Naive thymus-derived CD4-positive, alpha-beta T cell (primary cell): ENCODE data around the gene BARHL1. TPM values are rescaled to one million over a fixed set of nuclear protein-coding genes. Genes with fewer than 3 reads are reported as not detected.

Experiments used
- ATAC-seq: fragments of 150-1000 bp; cut with Tn5 transposase; 2 replicates; pipeline ENCODE4 v1.10.0; 2021; ENCODE audit warnings: mild to moderate bottlenecking, moderate library complexity
- CTCF ChIA-PET: fragments of 350-600 bp; sonication (Branson Sonifier 250); formaldehyde crosslinking; loops from one replicate; lab custom pipeline; 2021; ENCODE audit warnings: antibody characterized with exemption; lab: Charles Lee
- POLR2A ChIA-PET: fragments of 350-600 bp; sonication (Branson Sonifier 250); formaldehyde crosslinking; loops from one replicate; lab custom pipeline; 2021; ENCODE audit warnings: antibody characterized with exemption, inconsistent platforms; lab: Charles Lee
- DNase-seq, 9 donors: peaks; one replicate each; pipeline versions ENCODE4 v3.0.0 to v3.0.0-alpha.2; 2020 to 2022; ENCODE audit warnings: mixed read lengths in 1 of 9
- H3K27ac ChIP-seq: one replicate; pipeline ENCODE4 v1.7.0; 2013; ENCODE audit warnings: mild to moderate bottlenecking, low read depth, low read length, moderate library complexity
- H3K27me3 ChIP-seq, 2 donors: one replicate each; pipeline ENCODE4 v1.7.0; 2013; ENCODE audit warnings: low read length in 2 of 2, mild to moderate bottlenecking in 2 of 2, moderate library complexity in 2 of 2; ENCODE audit not compliant: control insufficient read depth in 2 of 2, insufficient read depth in 2 of 2
- H3K36me3 ChIP-seq, 3 experiments: 1 replicate in 2 of 3; 2 replicates in 1 of 3; pipeline ENCODE4 v1.7.0; 2013; ENCODE audit warnings: low read length in 3 of 3, mild to moderate bottlenecking in 3 of 3, moderate library complexity in 1 of 3; ENCODE audit not compliant: insufficient read depth in 3 of 3, control insufficient read depth in 2 of 3
- H3K4me1 ChIP-seq, 2 donors: one replicate each; pipeline ENCODE4 v1.7.0; 2013; ENCODE audit warnings: low read length in 2 of 2, mild to moderate bottlenecking in 2 of 2, moderate library complexity in 1 of 2; ENCODE audit not compliant: control insufficient read depth in 2 of 2, insufficient read depth in 2 of 2
- H3K4me3 ChIP-seq: 2 replicates; pipeline ENCODE4 v1.7.0; 2013; ENCODE audit warnings: mild to moderate bottlenecking, low read length
- H3K9me3 ChIP-seq, 3 experiments: 1 replicate in 2 of 3; 2 replicates in 1 of 3; pipeline ENCODE4 v1.7.0; 2013; ENCODE audit warnings: low read length in 3 of 3; ENCODE audit not compliant: control insufficient read depth in 2 of 3
- H3K27ac Mint-ChIP-seq, 9 donors: one replicate each; pipeline ENCODE4 v1.8.0; 2020 to 2022; ENCODE audit warnings: mixed read lengths in 9 of 9, mild to moderate bottlenecking in 8 of 9, moderate library complexity in 5 of 9, inconsistent platforms in 2 of 9
- H3K27me3 Mint-ChIP-seq, 5 donors: one replicate each; pipeline ENCODE4 v1.8.0; 2021 to 2022; ENCODE audit warnings: mixed read lengths in 5 of 5, mild to moderate bottlenecking in 1 of 5
- H3K36me3 Mint-ChIP-seq, 5 donors: one replicate each; pipeline ENCODE4 v1.8.0; 2020 to 2022; ENCODE audit warnings: mixed read lengths in 5 of 5, mild to moderate bottlenecking in 3 of 5, inconsistent platforms in 1 of 5
- H3K4me1 Mint-ChIP-seq, 7 donors: one replicate each; pipeline ENCODE4 v1.8.0; 2020 to 2022; ENCODE audit warnings: mixed read lengths in 7 of 7, mild to moderate bottlenecking in 3 of 7, inconsistent platforms in 1 of 7
- H3K4me3 Mint-ChIP-seq, 10 donors: one replicate each; pipeline ENCODE4 v1.8.0; 2020 to 2022; ENCODE audit warnings: mild to moderate bottlenecking in 10 of 10, mixed read lengths in 10 of 10, moderate library complexity in 6 of 10, inconsistent platforms in 2 of 10
- H3K9me3 Mint-ChIP-seq, 11 donors: one replicate each; pipeline ENCODE4 v1.8.0; 2020 to 2022; ENCODE audit warnings: mixed read lengths in 11 of 11, mild to moderate bottlenecking in 4 of 11, inconsistent platforms in 1 of 11, moderate library complexity in 1 of 11
- intact Hi-C, 2 donors: fragments of 100-400 bp; cut with micrococcal nuclease; formaldehyde crosslinking; loops; one replicate each; pipeline ENCODE4 v1.15.1; 2023
- polyA plus RNA-seq, 2 donors: library from polyadenylated mRNA; unstranded; fragments of 300-500 nt; fragmentation: Illumina TruSeq; gene quantifications; one replicate each; pipeline ENCODE4 v1.2.3, GENCODE V29; 2021
- total RNA-seq, 6 experiments: library from RNA in 5 of 6; stranded (reverse) in 5 of 6; gene quantifications; 1 replicate in 5 of 6; 2 replicates in 1 of 6; pipeline ENCODE4 v1.2.3 and lab custom pipeline; 2021 to 2026

The BARHL1 gene
- total and polyA plus RNA-seq, 7 experiments from 2014 or later: not detected

DNA sequence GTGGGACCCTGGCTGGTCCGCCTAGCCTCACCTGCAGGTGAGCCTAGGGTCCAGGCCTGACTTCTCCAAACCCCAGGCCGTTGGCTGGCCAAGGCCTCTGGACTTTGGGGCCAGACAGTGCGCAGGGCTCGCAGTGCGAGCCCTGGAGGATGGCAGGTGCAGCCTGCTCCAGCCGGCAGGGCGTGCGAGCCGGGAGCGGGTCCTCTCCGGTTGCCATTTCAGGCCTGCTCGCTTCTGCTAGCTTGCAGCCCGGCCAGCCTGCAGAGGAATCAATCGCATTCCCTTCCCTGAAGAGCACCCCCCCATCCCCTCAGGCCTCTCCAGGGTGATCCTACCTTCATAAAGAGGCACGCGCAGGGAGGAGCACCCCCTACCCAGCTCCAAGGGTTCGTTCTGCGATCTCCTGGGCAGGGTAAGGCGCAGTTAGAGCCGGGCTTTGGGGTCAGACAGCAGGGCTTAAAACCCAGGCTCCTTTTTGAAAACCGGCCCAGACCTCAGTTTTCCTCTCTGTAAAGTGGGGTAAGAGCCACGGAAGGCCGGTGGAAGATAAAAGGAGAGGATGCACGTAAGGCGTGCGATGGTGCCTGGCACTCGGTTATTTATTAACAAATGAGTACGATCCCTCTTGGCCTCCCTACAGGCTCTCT lies 6.2 kb downstream of the BARHL1 start:
- Mint-ChIP-seq H3K4me3 (no peak overlapping the region), H3K4me1 (peaks cover 0 to 18% (median 12%) of the 10 kb centered on the region in 7 donors), H3K27ac (peak overlapping the region in 1 of 9 donors; percentile 33), H3K36me3 (peaks cover 0 to 6% (median 3%) of the 10 kb centered on the region in 5 donors), H3K9me3 (peaks cover 0 to 4% (median 0%) of the 10 kb centered on the region in 11 donors), H3K27me3 (peaks cover 50 to 80% (median 70%) of the 10 kb centered on the region in 5 donors)
- DNase-seq: no peak
- Histone ChIP-seq H3K27ac (no peak overlapping the region), H3K9me3 (no peaks in the 10 kb centered on the region), H3K36me3 (no peaks in the 10 kb centered on the region), H3K4me3 (no peak overlapping the region), H3K27me3 (peaks cover 20 to 24% of the 10 kb centered on the region in 2 donors), H3K4me1 (no peaks in the 10 kb centered on the region)
- CTCF ChIA-PET: interaction anchor here (0.6 kb wide), 1 partner anchor 19 kb away, joined by 11 read pairs; no protein-coding TSS in a partner anchor
- POLR2A ChIA-PET: no interaction called here
- intact Hi-C loops: no loop called here
- ATAC-seq: no peak

GRCh38 chr9:132589148-132590036 lies 7.0 kb downstream of the BARHL1 start:
- peaks cover 0 to 18% (median 12%) of the 10 kb centered on the region in 7 donors for H3K4me1 Mint-ChIP-seq
- DNase-seq (no peak), ATAC-seq (no peak)
- no peaks in the 10 kb centered on the region for H3K4me1 ChIP-seq
- H3K4me3 Mint-ChIP-seq: no peak overlapping the region
- H3K9me3 ChIP-seq: no peaks in the 10 kb centered on the region
- no peak overlapping the region for H3K27ac ChIP-seq
- peaks cover 46 to 73% (median 64%) of the 10 kb centered on the region in 5 donors for H3K27me3 Mint-ChIP-seq
- peaks cover 0 to 1% (median 0%) of the 10 kb centered on the region in 3 experiments for H3K36me3 ChIP-seq
- no peak overlapping the region for H3K4me3 ChIP-seq
- CTCF ChIA-PET: interaction anchor here (0.6 kb wide), 1 partner anchor 20 kb away, joined by 11 read pairs; no protein-coding TSS in a partner anchor
- POLR2A ChIA-PET: no interaction called here
- H3K9me3 Mint-ChIP-seq: no peaks in the 10 kb centered on the region
- H3K36me3 Mint-ChIP-seq: peaks cover 0 to 13% (median 5%) of the 10 kb centered on the region in 5 donors
- H3K27ac Mint-ChIP-seq: peak overlapping the region in 1 of 9 donors; percentile 74
- peaks cover 15 to 18% of the 10 kb centered on the region in 2 donors for H3K27me3 ChIP-seq
- intact Hi-C loops: no loop called here

GRCh38 chr9:132590037-132590317 lies 7.6 kb downstream of the BARHL1 start:
- intact Hi-C loops: no loop called here
- peaks cover 0 to 18% (median 12%) of the 10 kb centered on the region in 7 donors for H3K4me1 Mint-ChIP-seq
- no peak overlapping the region for H3K4me3 ChIP-seq
- ChIA-PET CTCF (no interaction called here), POLR2A (no interaction called here)
- H3K4me3 Mint-ChIP-seq: no peak overlapping the region
- H3K4me1 ChIP-seq: no peaks in the 10 kb centered on the region
- ATAC-seq (no peak), DNase-seq (no peak)
- peaks cover 46 to 70% (median 58%) of the 10 kb centered on the region in 5 donors for H3K27me3 Mint-ChIP-seq
- H3K9me3 Mint-ChIP-seq: no peaks in the 10 kb centered on the region
- peaks cover 12 to 15% of the 10 kb centered on the region in 2 donors for H3K27me3 ChIP-seq
- H3K9me3 ChIP-seq: no peaks in the 10 kb centered on the region
- peaks cover 0 to 7% (median 0%) of the 10 kb centered on the region in 3 experiments for H3K36me3 ChIP-seq
- no peak overlapping the region for H3K27ac ChIP-seq
- H3K27ac Mint-ChIP-seq: peak overlapping the region in 1 of 9 donors; percentile 68
- H3K36me3 Mint-ChIP-seq: peaks cover 3 to 19% (median 7%) of the 10 kb centered on the region in 5 donors

DNA sequence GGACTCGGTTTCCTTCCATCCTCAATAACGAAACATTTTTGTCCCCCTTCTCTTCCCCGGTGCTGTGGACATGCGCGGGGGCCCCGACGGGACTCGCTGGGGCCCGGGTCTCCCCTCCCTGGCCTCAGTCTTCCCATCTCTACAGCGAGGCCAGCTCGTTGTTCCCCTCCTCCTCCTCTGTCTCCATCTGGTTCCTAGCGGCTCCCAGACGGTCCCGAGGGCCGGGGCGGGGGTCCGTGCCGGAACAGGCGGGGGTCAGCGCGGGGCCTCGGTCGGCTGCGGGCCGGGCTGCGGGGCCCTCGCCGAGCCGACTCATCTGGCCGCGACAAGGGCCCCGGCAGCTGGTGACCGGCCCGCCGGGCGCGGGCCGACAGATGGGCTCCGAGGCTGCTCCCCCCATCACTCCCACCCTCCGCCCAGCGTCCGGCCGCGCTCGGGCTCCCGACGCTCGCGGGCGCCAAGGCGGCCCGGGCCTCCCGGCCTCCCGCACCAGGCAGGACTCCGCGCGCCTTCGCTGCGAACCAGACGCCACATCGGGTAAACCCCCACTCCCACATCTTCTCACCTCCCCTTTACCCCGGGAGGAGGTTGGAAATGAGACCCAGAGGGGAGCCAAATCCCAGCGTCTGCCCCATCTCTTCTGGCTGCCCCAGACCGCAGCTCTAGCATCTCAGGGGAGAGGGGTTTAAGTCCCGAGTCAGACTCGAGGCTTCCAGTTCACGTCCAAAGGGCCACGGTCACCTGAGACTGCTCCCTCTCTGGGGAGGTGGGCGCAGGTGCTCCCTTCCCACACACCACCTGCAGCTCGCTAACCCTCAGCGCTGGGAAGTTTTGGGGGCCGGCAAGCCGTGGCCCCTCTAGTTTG lies 8.1 kb downstream of the BARHL1 start:
- Mint-ChIP-seq H3K27me3 (peaks cover 43 to 68% (median 55%) of the 10 kb centered on the region in 5 donors), H3K9me3 (no peaks in the 10 kb centered on the region), H3K36me3 (peaks cover 3 to 25% (median 10%) of the 10 kb centered on the region in 5 donors), H3K4me3 (peak overlapping the region in 1 of 10 donors; percentile 14), H3K27ac (peak overlapping the region in 1 of 9 donors; percentile 68), H3K4me1 (peaks cover 0 to 18% (median 12%) of the 10 kb centered on the region in 7 donors)
- peaks cover 7 to 9% of the 10 kb centered on the region in 2 donors for H3K27me3 ChIP-seq
- H3K27ac ChIP-seq: no peak overlapping the region
- no peaks in the 10 kb centered on the region for H3K9me3 ChIP-seq
- ATAC-seq (no peak), DNase-seq (no peak)
- ChIA-PET CTCF (no interaction called here), POLR2A (no interaction called here)
- intact Hi-C loops: no loop called here
- no peaks in the 10 kb centered on the region for H3K4me1 ChIP-seq
- H3K4me3 ChIP-seq: no peak overlapping the region
- H3K36me3 ChIP-seq: peaks cover 0 to 12% (median 0%) of the 10 kb centered on the region in 3 experiments

- Mint-ChIP-seq H3K27me3 (peaks cover 36 to 68% (median 48%) of the 10 kb centered on the region in 5 donors), H3K36me3 (peaks cover 3 to 32% (median 16%) of the 10 kb centered on the region in 5 donors), H3K27ac (peak overlapping the region in 1 of 9 donors; percentile 38), H3K9me3 (no peaks in the 10 kb centered on the region), H3K4me3 (peak overlapping the region in 2 of 10 donors; percentile 14 to 19), H3K4me1 (peaks cover 0 to 18% (median 11%) of the 10 kb centered on the region in 7 donors)
- intact Hi-C loops: no loop called here
- no peaks in the 10 kb centered on the region for H3K9me3 ChIP-seq
- H3K36me3 ChIP-seq: peaks cover 0 to 18% (median 0%) of the 10 kb centered on the region in 3 experiments
- H3K27me3 ChIP-seq: peaks cover 3 to 4% of the 10 kb centered on the region in 2 donors
- H3K4me1 ChIP-seq: no peaks in the 10 kb centered on the region
- ChIA-PET POLR2A (no interaction called here), CTCF (no interaction called here)
- no peak overlapping the region for H3K27ac ChIP-seq
- DNase-seq (no peak), ATAC-seq (no peak)
- no peak overlapping the region for H3K4me3 ChIP-seq
These were observed 8.8 kb downstream of the BARHL1 start for GRCh38 chr9:132591244-132591643.

DNA sequence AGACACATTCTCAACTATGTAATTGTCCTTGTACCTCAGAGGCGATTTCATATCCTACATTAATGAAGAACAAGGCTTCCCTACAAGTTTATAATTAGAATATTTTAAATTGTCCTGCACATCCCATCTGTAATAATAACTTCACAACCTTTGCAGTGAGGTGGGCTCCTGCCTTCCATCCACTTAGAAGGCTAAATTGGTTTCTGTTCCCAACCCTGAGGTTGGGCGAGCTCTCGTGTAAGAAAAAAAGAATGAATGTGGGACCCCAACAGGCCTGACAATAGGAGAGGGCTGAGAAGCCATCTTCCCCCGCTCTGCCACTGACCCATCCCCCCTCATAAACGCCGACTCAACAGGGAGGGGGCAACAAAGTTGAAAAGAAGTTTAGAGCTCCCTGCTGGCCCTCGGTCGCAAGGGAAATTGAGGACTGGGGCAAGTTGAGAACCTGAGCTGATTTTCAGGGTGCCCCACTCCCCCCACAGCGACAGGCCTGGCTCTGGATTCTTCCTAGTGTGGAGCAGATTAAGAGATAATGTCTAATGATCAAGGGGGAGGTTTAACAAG lies 9.4 kb downstream of the BARHL1 start:
- ChIA-PET CTCF (no interaction called here), POLR2A (no interaction called here)
- Histone ChIP-seq H3K36me3 (peaks cover 0 to 24% (median 0%) of the 10 kb centered on the region in 3 experiments), H3K27me3 (peaks cover 0 to 4% of the 10 kb centered on the region in 2 donors), H3K9me3 (no peaks in the 10 kb centered on the region), H3K4me3 (no peak overlapping the region), H3K27ac (no peak overlapping the region), H3K4me1 (no peaks in the 10 kb centered on the region)
- intact Hi-C loops: no loop called here
- Mint-ChIP-seq H3K27ac (no peak overlapping the region), H3K4me3 (peak overlapping the region in 1 of 10 donors; percentile 19), H3K9me3 (no peaks in the 10 kb centered on the region), H3K27me3 (peaks cover 32 to 67% (median 48%) of the 10 kb centered on the region in 5 donors), H3K4me1 (peaks cover 0 to 18% (median 10%) of the 10 kb centered on the region in 7 donors), H3K36me3 (peaks cover 6 to 38% (median 22%) of the 10 kb centered on the region in 5 donors)
- DNase-seq: no peak
- ATAC-seq: no peak
